NCI-H1105 (cell line): Measurements from ENCODE around the gene IL13RA2.

ENCODE experiments used
- DNase-seq: peaks from one replicate; lab custom pipeline; 2025; lab: John Stamatoyannopoulos, UW

The IL13RA2 gene

GRCh38 chrX:114997779-114998178 is 19.6 kb downstream of the IL13RA2 start:
- DNase-seq, result no peak

DNA sequence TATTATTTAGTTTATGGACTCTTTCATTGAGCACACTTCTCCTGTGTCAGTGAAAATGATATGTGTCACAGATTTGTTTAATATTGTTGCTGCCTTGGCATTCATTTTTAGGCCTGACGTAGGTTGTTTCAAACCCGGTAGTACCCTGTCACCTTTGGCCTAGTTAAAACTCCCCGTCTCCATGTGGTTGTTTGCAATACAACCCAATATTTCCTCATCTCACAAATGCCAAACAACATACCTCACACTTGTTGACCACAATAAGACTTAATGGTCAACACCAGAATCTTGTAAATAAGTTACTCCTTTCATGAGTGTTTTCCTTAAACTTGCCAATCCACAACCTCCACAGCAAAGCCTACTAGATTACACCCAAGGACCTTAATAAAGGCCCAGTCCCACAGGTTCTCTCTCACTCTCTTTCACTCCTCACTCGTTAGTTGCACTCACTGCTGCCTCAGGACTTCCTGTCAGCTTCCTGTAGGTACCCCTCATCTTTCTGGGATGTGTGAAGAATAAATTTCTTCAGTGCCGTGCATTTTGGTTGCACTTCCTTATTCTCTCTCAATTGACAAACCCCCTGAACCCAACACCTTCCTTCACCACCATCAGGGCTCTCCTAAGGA is 31.3 kb downstream of the IL13RA2 start:
- DNase-seq, result no peak

DNA sequence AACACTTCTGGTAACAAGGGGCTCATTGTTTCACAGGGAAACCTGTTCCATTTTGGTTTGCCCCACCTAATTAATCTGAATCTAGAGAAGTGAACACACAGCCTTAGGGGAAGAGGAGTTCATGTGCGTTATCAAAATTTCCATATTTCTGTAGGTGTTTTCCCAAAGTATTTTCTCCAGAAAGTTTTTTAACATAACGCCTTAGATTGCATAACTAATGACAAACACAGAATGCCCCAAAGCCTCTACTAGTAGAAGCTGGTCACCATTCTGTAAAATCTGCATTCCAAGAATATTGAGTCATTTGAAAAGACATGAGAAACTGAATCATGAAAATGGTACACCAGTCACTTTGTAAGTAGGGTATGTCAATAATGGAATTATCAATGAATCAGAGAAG is 41.1 kb downstream of the IL13RA2 start:
- DNase-seq, result no peak

GRCh38 chrX:114973013-114973412 is 44.4 kb downstream of the IL13RA2 start:
- no peak for DNase-seq

DNA sequence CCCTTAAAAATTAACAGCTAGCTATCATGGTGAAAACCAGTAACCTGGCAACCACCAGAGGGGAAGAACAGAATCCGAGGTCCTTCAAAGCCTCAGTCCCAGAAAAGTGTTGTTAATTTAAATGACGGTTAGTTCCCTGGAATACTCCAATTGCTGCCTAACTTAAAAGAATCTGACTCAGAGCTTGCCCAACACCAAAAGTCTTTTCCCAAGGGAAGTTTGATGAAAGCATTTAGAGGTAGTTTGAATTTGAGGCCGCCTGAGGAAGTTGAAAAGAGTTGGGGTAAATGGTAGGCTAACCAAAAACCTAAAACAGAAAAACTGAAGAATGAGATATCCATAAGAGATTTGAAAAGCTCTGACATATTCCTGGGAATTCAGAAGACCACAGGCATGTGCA is 46.6 kb downstream of the IL13RA2 start:
- DNase-seq, result no peak

DNA sequence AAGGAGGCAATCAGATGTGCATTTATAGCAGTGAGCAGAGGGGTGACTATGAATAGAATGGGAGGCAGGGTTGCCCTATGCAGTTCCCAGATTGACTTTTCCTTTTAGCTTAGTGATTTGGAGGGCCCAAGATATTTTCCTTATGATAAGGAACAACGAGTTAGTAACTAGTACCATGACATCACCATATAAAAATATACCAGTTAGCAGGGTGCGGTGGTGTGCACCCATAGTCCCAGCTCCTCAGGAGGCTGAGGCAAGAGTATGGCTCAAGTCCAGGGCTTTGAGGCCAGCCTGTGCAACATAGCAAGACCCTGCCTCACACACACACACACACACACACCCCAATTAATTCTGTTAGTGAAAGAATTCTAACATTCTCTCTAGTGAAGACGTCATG is 53.0 kb downstream of the IL13RA2 start:
- DNase-seq, result no peak

DNA sequence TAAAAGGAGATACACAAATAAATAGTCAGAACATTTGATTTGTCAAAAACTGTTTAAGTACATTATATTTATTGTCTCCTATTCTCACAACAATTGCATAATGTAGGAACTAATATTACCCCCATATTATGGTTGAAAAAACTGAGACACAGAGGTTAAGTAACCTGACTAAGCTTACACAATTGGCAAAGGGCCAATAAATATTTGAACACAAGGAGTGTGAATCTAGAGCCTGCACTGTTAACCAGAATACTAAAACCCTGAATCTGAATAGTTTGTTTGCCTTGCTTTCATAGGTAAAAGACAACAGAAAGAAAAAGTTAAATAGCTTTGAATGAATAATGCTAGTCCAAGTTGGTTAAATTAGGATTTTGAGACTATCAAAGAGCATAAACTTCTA is 55.2 kb downstream of the IL13RA2 start:
- DNase-seq, result no peak

DNA sequence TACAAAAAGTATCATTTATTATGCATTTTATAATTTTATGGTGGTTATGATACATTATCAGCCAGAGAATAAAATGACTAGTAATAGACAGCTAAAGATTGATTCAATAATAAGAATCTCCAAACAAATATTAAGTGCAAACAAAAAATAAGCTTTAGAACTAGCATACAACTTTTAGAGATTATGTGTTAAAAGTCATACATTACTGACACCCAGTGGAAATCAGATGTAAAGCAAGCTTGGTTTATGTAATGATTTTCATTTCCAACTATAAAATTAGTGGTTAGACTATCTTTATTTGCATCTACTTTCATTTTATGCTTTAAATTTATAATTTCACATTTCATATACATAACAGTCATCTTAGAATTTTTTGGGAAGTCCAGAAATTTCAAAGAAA is 57.7 kb downstream of the IL13RA2 start:
- DNase-seq, result no peak
